Vagina (tissue), 2 donors: ENCODE measurements around the gene LMO7.

Experiments used
- POLR2A ChIP-seq, 2 donors: fragments of 450-650 bp; IDR thresholded peaks; one replicate each; pipeline ENCODE4 v1.6.1; 2017; ENCODE audit warnings: antibody characterized with exemption in 2 of 2, mild to moderate bottlenecking in 2 of 2, moderate library complexity in 2 of 2
- POLR2AphosphoS5 ChIP-seq, 2 donors: sonication (generic); formaldehyde crosslinking; IDR thresholded peaks; one replicate each; pipeline ENCODE4 v1.9.0; 2017; ENCODE audit warnings: antibody characterized with exemption in 2 of 2, mild to moderate bottlenecking in 2 of 2, low read depth in 1 of 2; ENCODE audit not compliant: insufficient read depth in 1 of 2
- TF ChIP-seq, protein P1 (sequence below), 3 experiments: fragments of 450-650 bp in 2 of 3; fragments of 200-600 bp in 1 of 3; sonication (generic) in 1 of 3; IDR thresholded peaks; one replicate each; pipeline ENCODE4 v1.5.1; 2017 to 2019; ENCODE audit warnings: antibody characterized with exemption in 3 of 3, mild to moderate bottlenecking in 2 of 3, moderate library complexity in 2 of 3

DNA sequence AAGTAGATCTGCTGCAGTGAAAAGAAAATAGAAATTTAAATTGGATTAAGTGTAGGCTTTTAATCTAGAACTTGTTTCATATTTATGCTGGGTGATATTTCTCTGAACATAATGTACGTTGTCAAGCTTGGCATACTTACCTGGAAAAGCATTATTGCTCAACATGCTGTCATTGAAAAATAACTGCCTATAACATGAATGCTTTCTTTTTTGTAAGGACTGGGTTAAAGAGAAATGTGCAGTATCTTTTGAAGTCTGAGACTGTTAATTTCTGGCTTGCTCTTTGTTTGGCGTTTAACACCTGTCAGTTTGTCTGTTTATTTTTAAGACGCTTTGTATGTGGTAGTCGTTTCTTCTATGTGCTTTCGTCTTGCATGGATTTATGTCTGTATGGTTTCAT is 175.2 kb downstream of the LMO7 start:
- TF ChIP-seq, protein P1, sequence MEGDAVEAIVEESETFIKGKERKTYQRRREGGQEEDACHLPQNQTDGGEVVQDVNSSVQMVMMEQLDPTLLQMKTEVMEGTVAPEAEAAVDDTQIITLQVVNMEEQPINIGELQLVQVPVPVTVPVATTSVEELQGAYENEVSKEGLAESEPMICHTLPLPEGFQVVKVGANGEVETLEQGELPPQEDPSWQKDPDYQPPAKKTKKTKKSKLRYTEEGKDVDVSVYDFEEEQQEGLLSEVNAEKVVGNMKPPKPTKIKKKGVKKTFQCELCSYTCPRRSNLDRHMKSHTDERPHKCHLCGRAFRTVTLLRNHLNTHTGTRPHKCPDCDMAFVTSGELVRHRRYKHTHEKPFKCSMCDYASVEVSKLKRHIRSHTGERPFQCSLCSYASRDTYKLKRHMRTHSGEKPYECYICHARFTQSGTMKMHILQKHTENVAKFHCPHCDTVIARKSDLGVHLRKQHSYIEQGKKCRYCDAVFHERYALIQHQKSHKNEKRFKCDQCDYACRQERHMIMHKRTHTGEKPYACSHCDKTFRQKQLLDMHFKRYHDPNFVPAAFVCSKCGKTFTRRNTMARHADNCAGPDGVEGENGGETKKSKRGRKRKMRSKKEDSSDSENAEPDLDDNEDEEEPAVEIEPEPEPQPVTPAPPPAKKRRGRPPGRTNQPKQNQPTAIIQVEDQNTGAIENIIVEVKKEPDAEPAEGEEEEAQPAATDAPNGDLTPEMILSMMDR (IDR thresholded peaks at IDR 0.05): no peak
- TF ChIP-seq POLR2A (IDR thresholded peaks at IDR 0.05) (no peak), POLR2AphosphoS5 (IDR thresholded peaks at IDR 0.05; ENCODE audit: insufficient read depth in 1 of 2, low read depth in 1 of 2) (no peak)
